ENCODE results near the gene GINM1.

Gene GINM1

GRCh38 chr6:149636124-149636523, 69.9 kb downstream of the GINM1 start:
- Mint-ChIP-seq H3K4me3 (no peak overlapping the region), H3K27ac (no peak overlapping the region), H3K9me3 (no peaks in the 10 kb centered on the region), H3K27me3 (no peaks in the 10 kb centered on the region), H3K36me3 (ENCODE audit: low read depth) (peaks cover 45% of the 10 kb centered on the region), H3K4me1 (ENCODE audit: low read depth) (peaks cover 2% of the 10 kb centered on the region)
- DNase-seq: no peak

Measured in activated T-cell treated with anti-CD3 and anti-CD28 coated beads, Interleukin-2, amount 50 U/mL, for 24 hours (primary cell).